IPS-18c (cell line): ENCODE results near the gene FAM163B.
"Not testable (repeated sequence)": the region's sequence is repeated elsewhere in the genome, so short reads cannot be mapped to it uniquely, and the experiment has no call there.

ENCODE experiments used
- H3K4me3 ChIP-seq: 2 replicates; pipeline ENCODE4 v1.7.0; 2013; ENCODE audit warnings: low read depth, mild to moderate bottlenecking, low read length, moderate library complexity; ENCODE audit not compliant: insufficient read depth
- H3K9me3 ChIP-seq: one replicate; pipeline ENCODE4 v1.6.1; 2013; ENCODE audit warnings: mild to moderate bottlenecking, low read length, moderate library complexity; ENCODE audit not compliant: control insufficient read depth, insufficient read depth

Gene FAM163B

GRCh38 chr9:133629221-133630110, 20.3 kb upstream of the FAM163B start:
- no peaks in the 10 kb centered on the region for H3K9me3 ChIP-seq
- H3K4me3 ChIP-seq: no peak overlapping the region

GRCh38 chr9:133628766-133629165, 19.6 kb upstream of the FAM163B start:
- no peak overlapping the region for H3K4me3 ChIP-seq
- H3K9me3 ChIP-seq: no peaks in the 10 kb centered on the region

- Histone ChIP-seq H3K9me3 (no peaks in the 10 kb centered on the region), H3K4me3 (no peak overlapping the region)
Measured at GRCh38 chr9:133627341-133627740, 18.2 kb upstream of the FAM163B start.

GRCh38 chr9:133626008-133626407, 16.8 kb upstream of the FAM163B start:
- not testable (repeated sequence) for H3K4me3 ChIP-seq, H3K9me3 ChIP-seq

- Histone ChIP-seq H3K4me3 (no peak overlapping the region), H3K9me3 (no peaks in the 10 kb centered on the region)
Measured at GRCh38 chr9:133622555-133622954, 13.4 kb upstream of the FAM163B start.

- Histone ChIP-seq H3K9me3 (no peaks in the 10 kb centered on the region), H3K4me3 (no peak overlapping the region)
Measured at GRCh38 chr9:133621725-133622267, 12.6 kb upstream of the FAM163B start.

- no peaks in the 10 kb centered on the region for H3K9me3 ChIP-seq
- H3K4me3 ChIP-seq: no peak overlapping the region
Measured at GRCh38 chr9:133619791-133620190, 10.6 kb upstream of the FAM163B start.

GRCh38 chr9:133618726-133619125, 9.5 kb upstream of the FAM163B start:
- Histone ChIP-seq H3K4me3 (no peak overlapping the region), H3K9me3 (no peaks in the 10 kb centered on the region)

- Histone ChIP-seq H3K9me3 (no peaks in the 10 kb centered on the region), H3K4me3 (no peak overlapping the region)
Measured at GRCh38 chr9:133616643-133617405, 7.6 kb upstream of the FAM163B start.

GRCh38 chr9:133615606-133616188, 6.5 kb upstream of the FAM163B start:
- H3K4me3 ChIP-seq: no peak overlapping the region
- no peaks in the 10 kb centered on the region for H3K9me3 ChIP-seq

- H3K9me3 ChIP-seq: no peaks in the 10 kb centered on the region
- H3K4me3 ChIP-seq: no peak overlapping the region
Measured at GRCh38 chr9:133615186-133615585, 6.0 kb upstream of the FAM163B start.

GRCh38 chr9:133614678-133615077, 5.5 kb upstream of the FAM163B start:
- Histone ChIP-seq H3K4me3 (no peak overlapping the region), H3K9me3 (no peaks in the 10 kb centered on the region)

GRCh38 chr9:133614056-133614455, 4.9 kb upstream of the FAM163B start:
- Histone ChIP-seq H3K9me3 (no peaks in the 10 kb centered on the region), H3K4me3 (no peak overlapping the region)

GRCh38 chr9:133613432-133613831, 4.2 kb upstream of the FAM163B start:
- H3K9me3 ChIP-seq: no peaks in the 10 kb centered on the region
- no peak overlapping the region for H3K4me3 ChIP-seq

GRCh38 chr9:133612816-133613215, 3.6 kb upstream of the FAM163B start:
- no peak overlapping the region for H3K4me3 ChIP-seq
- no peaks in the 10 kb centered on the region for H3K9me3 ChIP-seq

GRCh38 chr9:133612051-133612450, 2.9 kb upstream of the FAM163B start:
- Histone ChIP-seq H3K4me3 (no peak overlapping the region), H3K9me3 (no peaks in the 10 kb centered on the region)

GRCh38 chr9:133610845-133611244, 1.7 kb upstream of the FAM163B start:
- Histone ChIP-seq H3K4me3 (no peak overlapping the region), H3K9me3 (no peaks in the 10 kb centered on the region)

GRCh38 chr9:133608889-133609288, 300 bp downstream of the FAM163B start:
- H3K9me3 ChIP-seq: no peaks in the 10 kb centered on the region
- peak overlapping the region; percentile 53; the same call in 1 of the 2 replicates for H3K4me3 ChIP-seq
